IMR-90 (cell line): ENCODE measurements around the gene LMNB1. TPM values are rescaled to one million over a fixed set of nuclear protein-coding genes. Genes with fewer than 3 reads are reported as not detected.

Experiments used
- ATAC-seq: fragments of 200-7000 bp; cut with Tn5 transposase; 2 replicates; pipeline ENCODE4 v1.9.1; 2020; ENCODE audit warnings: low read depth, mild to moderate bottlenecking, moderate library complexity
- BruUV-seq: library from RNA; stranded (reverse); fragments of 400-500 nt; replicated peaks from 2 replicates; lab custom pipeline; 2021; lab: Mats Ljungman, UMichigan
- CTCF ChIA-PET: fragments of 300-600 bp; formaldehyde crosslinking; extraction: SDS; loops from one replicate; lab custom pipeline; 2021; ENCODE audit warnings: antibody characterized with exemption; lab: Yijun Ruan, JAX
- POLR2A ChIA-PET: fragments of 300-600 bp; sonication (Branson Sonifier 250); formaldehyde crosslinking; loops from one replicate; lab custom pipeline; 2022; ENCODE audit warnings: antibody characterized with exemption; ENCODE audit not compliant: unreplicated experiment; lab: Charles Lee
- DNase-seq: peaks from one replicate; pipeline ENCODE4 v3.0.0; 2013
- H2AFZ ChIP-seq: replicated peaks from 2 replicates; pipeline ENCODE3; 2013; ENCODE audit warnings: low read length, mild to moderate bottlenecking; ENCODE audit not compliant: poor library complexity
- H2AK5ac ChIP-seq: 2 replicates; pipeline ENCODE4 v1.6.1; 2013; ENCODE audit warnings: low read depth, low read length, inconsistent platforms
- H2AK9ac ChIP-seq: replicated peaks from 2 replicates; pipeline ENCODE3; 2013; ENCODE audit warnings: mild to moderate bottlenecking, low read depth, low read length, moderate library complexity; ENCODE audit not compliant: poor library complexity
- H2BK120ac ChIP-seq: 2 replicates; pipeline ENCODE4 v1.6.1; 2013; ENCODE audit warnings: low read depth, low read length, inconsistent platforms
- H2BK15ac ChIP-seq: 3 replicates; pipeline ENCODE4 v1.6.1; 2013; ENCODE audit warnings: low read depth, low read length, inconsistent platforms
- H2BK20ac ChIP-seq: 2 replicates; pipeline ENCODE4 v1.6.1; 2013; ENCODE audit warnings: low read depth, mild to moderate bottlenecking, inconsistent platforms, low read length, moderate library complexity
- H2BK5ac ChIP-seq: 2 replicates; pipeline ENCODE4 v1.6.1; 2013; ENCODE audit warnings: mild to moderate bottlenecking, low read depth, low read length, inconsistent platforms; ENCODE audit not compliant: poor library complexity, severe bottlenecking
- H3K14ac ChIP-seq: replicated peaks from 2 replicates; pipeline ENCODE4 v1.6.1; 2013; ENCODE audit warnings: low read depth, low read length, inconsistent platforms
- H3K18ac ChIP-seq: 2 replicates; pipeline ENCODE4 v1.6.1; 2013; ENCODE audit warnings: low read depth, low read length, control low read depth
- H3K23ac ChIP-seq: 2 replicates; pipeline ENCODE4 v1.6.1; 2013; ENCODE audit warnings: low read depth, low read length, inconsistent platforms
- H3K27ac ChIP-seq: 2 replicates; pipeline ENCODE4 v1.5.1; 2013; ENCODE audit warnings: mild to moderate bottlenecking, control low read depth, low read length; ENCODE audit not compliant: insufficient read depth
- H3K27me3 ChIP-seq: 2 replicates; pipeline ENCODE4 v1.6.1; 2013; ENCODE audit warnings: low read length; ENCODE audit not compliant: control insufficient read depth, insufficient read depth
- H3K36me3 ChIP-seq: 2 replicates; pipeline ENCODE4 v1.6.1; 2013; ENCODE audit warnings: low read length, mixed read lengths; ENCODE audit not compliant: control insufficient read depth, insufficient read depth
- H3K4ac ChIP-seq: 2 replicates; pipeline ENCODE4 v1.6.1; 2013; ENCODE audit warnings: low read depth, low read length, inconsistent platforms
- H3K4me1 ChIP-seq: 2 replicates; pipeline ENCODE4 v1.6.1; 2013; ENCODE audit warnings: low read length, mixed read lengths; ENCODE audit not compliant: control insufficient read depth, insufficient read depth
- H3K4me2 ChIP-seq: 2 replicates; pipeline ENCODE4 v1.6.1; 2013; ENCODE audit warnings: low read depth, mild to moderate bottlenecking, control low read depth, low read length, moderate library complexity
- H3K4me3 ChIP-seq: 2 replicates; pipeline ENCODE4 v1.5.1; 2013; ENCODE audit warnings: low read depth, mild to moderate bottlenecking, control low read depth, low read length, moderate library complexity; ENCODE audit not compliant: insufficient read depth
- H3K56ac ChIP-seq: 2 replicates; pipeline ENCODE4 v1.6.1; 2013; ENCODE audit warnings: low read length, inconsistent platforms; ENCODE audit not compliant: insufficient read depth; ENCODE audit errors: extremely low read depth
- H3K79me1 ChIP-seq, 2 experiments: 2 replicates each; pipeline ENCODE4 v1.6.1; 2013; ENCODE audit warnings: low read length in 2 of 2, inconsistent platforms in 1 of 2, low read depth in 1 of 2
- H3K9ac ChIP-seq: 2 replicates; pipeline ENCODE4 v1.6.1; 2013; ENCODE audit warnings: low read depth, low read length, control low read depth
- H3K9me1 ChIP-seq: 2 replicates; pipeline ENCODE4 v1.6.1; 2013; ENCODE audit warnings: low read length, inconsistent platforms; ENCODE audit not compliant: insufficient read depth
- H3K9me3 ChIP-seq: 2 replicates; pipeline ENCODE4 v1.6.1; 2013; ENCODE audit warnings: low read length; ENCODE audit not compliant: control insufficient read depth, insufficient read depth
- H4K20me1 ChIP-seq: 2 replicates; pipeline ENCODE4 v1.6.1; 2013; ENCODE audit warnings: low read length, inconsistent platforms; ENCODE audit not compliant: insufficient read depth
- H4K5ac ChIP-seq: 2 replicates; pipeline ENCODE4 v1.6.1; 2013; ENCODE audit warnings: mild to moderate bottlenecking, low read depth, low read length, control low read depth
- H4K8ac ChIP-seq, 2 experiments: 2 replicates each; pipeline ENCODE4 v1.6.1; 2013; ENCODE audit warnings: low read depth in 2 of 2, low read length in 2 of 2, control low read depth in 1 of 2, inconsistent platforms in 1 of 2
- H4K91ac ChIP-seq: 2 replicates; pipeline ENCODE4 v1.6.1; 2013; ENCODE audit warnings: low read depth, low read length, inconsistent platforms; ENCODE audit not compliant: insufficient read depth
- BHLHE40 ChIP-seq: fragments of 150-350 bp; IDR thresholded peaks from 2 replicates; pipeline ENCODE4 v1.6.1; 2016; ENCODE audit warnings: mild to moderate bottlenecking, low read depth, low read length
- CHD1 ChIP-seq: IDR thresholded peaks from 2 replicates; pipeline ENCODE4 v1.6.1; 2012; ENCODE audit warnings: low read depth, low read length, improper control_type of control experiment
- POLR2A ChIP-seq: IDR thresholded peaks from 2 replicates; pipeline ENCODE4 v1.6.1; 2012; ENCODE audit warnings: mild to moderate bottlenecking, low read depth, low read length
- SMC3 ChIP-seq: fragments of 150-350 bp; IDR thresholded peaks from 2 replicates; pipeline ENCODE4 v1.6.1; 2016; ENCODE audit warnings: low read depth, mild to moderate bottlenecking, antibody characterized with exemption, low read length, moderate library complexity
- WGBS, 2 experiments: methylation state at CpG; one replicate each; pipeline versions ENCODE4 v1.1.5 to v1.1.7; 2013; ENCODE audit warnings: missing lambda C conversion rate in 2 of 2; ENCODE audit not compliant: insufficient read length in 1 of 2; ENCODE audit errors: extremely low coverage in 2 of 2; 5-methylcytosine and 5-hydroxymethylcytosine counted together
- dilution Hi-C: fragments of 300-500 bp; cut with HindIII; formaldehyde crosslinking; loops from one replicate; pipeline ENCODE4 v1.14.3; 2018; ENCODE audit warnings: low sequenced_read_pairs; ENCODE audit not compliant: unreplicated experiment
- in situ Hi-C: fragments of 300-500 bp; cut with MboI; formaldehyde crosslinking; loops from 3 replicates; pipeline ENCODE4 v1.14.3; 2019; ENCODE audit warnings: low sequenced_read_pairs, inconsistent platforms, mixed read lengths
- intact Hi-C: fragments of 100-400 bp; cut with micrococcal nuclease; formaldehyde crosslinking; loops from 2 replicates; pipeline ENCODE4 v1.10.0; 2022
- polyA plus RNA-seq, 3 experiments: library from polyadenylated mRNA; depleted of rRNA; stranded (reverse); fragments of >200 nt; gene quantifications; 2 replicates each; pipeline ENCODE4 v1.2.3, GENCODE V29; 2012; ENCODE audit warnings: low replicate concordance in 1 of 3
- total RNA-seq: library from RNA; depleted of rRNA; stranded (reverse); fragments of >200 nt; gene quantifications from 2 replicates; pipeline ENCODE4 v1.2.3, GENCODE V29; 2012
- TF ChIP-seq, protein P1 (sequence below): fragments of 150-350 bp; IDR thresholded peaks from 2 replicates; pipeline ENCODE4 v1.6.1; 2016; ENCODE audit warnings: low read depth, mild to moderate bottlenecking, low read length, moderate library complexity, borderline replicate concordance
- TF ChIP-seq, protein P2 (sequence below): conservative IDR thresholded peaks from 2 replicates; pipeline ENCODE4 v1.5.1; 2012; ENCODE audit warnings: mild to moderate bottlenecking, low read depth, low read length, improper control_type of control experiment

LMNB1 gene
- total and polyA plus RNA-seq, 2 of the 4 experiments (the other 2 are of a cell fraction), result 36.0 to 53.6 TPM

DNA sequence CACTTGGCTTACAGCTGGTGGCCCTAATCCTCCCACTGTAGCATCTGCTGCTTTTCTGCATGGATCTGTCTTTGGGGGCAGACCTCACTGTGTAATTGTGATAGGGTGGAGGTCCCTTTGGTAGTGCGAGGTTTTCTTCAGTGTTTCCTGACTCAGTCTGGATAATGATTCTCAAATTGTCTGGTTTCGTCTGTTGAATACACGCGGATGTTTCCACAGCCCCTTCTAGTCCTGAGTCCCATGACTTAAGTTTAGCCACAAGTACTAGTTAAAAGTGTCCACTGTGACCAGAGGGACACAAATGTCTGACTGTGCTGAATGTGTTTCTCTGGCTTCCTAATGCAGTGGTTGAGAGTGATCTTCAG, 70.5 kb downstream of the LMNB1 start:
- Histone ChIP-seq H3K27me3 (no peaks in the 10 kb centered on the region), H2BK5ac (no peak overlapping the region), H3K4ac (no peak overlapping the region), H3K9me3 (no peaks in the 10 kb centered on the region), H2AK9ac (no peak overlapping the region), H4K91ac (no peak overlapping the region), H3K14ac (no peak overlapping the region), H3K18ac (no peak overlapping the region), H2BK15ac (no peak overlapping the region), H3K36me3 (no peaks in the 10 kb centered on the region), H4K8ac (no peak overlapping the region), H3K56ac (no peak overlapping the region), H2BK120ac (no peak overlapping the region), H3K79me1 (no peaks in the 10 kb centered on the region), H2AK5ac (no peak overlapping the region), H3K9me1 (no peaks in the 10 kb centered on the region; the same call in 1 of the 2 replicates), H3K23ac (peak overlapping the region; percentile 51; the same call in 1 of the 2 replicates), H4K20me1 (no peaks in the 10 kb centered on the region), H2BK20ac (no peak overlapping the region), H3K4me2 (no peak overlapping the region), H4K5ac (no peak overlapping the region), H2AFZ (no peak overlapping the region), H3K27ac (no peak overlapping the region), H3K9ac (no peak overlapping the region), H3K4me3 (no peak overlapping the region), H3K4me1 (peaks cover 2% of the 10 kb centered on the region; the same call in 1 of the 2 replicates)
- TF ChIP-seq, protein P1, sequence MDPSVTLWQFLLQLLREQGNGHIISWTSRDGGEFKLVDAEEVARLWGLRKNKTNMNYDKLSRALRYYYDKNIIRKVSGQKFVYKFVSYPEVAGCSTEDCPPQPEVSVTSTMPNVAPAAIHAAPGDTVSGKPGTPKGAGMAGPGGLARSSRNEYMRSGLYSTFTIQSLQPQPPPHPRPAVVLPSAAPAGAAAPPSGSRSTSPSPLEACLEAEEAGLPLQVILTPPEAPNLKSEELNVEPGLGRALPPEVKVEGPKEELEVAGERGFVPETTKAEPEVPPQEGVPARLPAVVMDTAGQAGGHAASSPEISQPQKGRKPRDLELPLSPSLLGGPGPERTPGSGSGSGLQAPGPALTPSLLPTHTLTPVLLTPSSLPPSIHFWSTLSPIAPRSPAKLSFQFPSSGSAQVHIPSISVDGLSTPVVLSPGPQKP, result no peak
- TF ChIP-seq BHLHE40, result no peak
- no peak for TF ChIP-seq CHD1
- TF ChIP-seq SMC3, result no peak
- TF ChIP-seq, protein P2, sequence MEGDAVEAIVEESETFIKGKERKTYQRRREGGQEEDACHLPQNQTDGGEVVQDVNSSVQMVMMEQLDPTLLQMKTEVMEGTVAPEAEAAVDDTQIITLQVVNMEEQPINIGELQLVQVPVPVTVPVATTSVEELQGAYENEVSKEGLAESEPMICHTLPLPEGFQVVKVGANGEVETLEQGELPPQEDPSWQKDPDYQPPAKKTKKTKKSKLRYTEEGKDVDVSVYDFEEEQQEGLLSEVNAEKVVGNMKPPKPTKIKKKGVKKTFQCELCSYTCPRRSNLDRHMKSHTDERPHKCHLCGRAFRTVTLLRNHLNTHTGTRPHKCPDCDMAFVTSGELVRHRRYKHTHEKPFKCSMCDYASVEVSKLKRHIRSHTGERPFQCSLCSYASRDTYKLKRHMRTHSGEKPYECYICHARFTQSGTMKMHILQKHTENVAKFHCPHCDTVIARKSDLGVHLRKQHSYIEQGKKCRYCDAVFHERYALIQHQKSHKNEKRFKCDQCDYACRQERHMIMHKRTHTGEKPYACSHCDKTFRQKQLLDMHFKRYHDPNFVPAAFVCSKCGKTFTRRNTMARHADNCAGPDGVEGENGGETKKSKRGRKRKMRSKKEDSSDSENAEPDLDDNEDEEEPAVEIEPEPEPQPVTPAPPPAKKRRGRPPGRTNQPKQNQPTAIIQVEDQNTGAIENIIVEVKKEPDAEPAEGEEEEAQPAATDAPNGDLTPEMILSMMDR, result no peak
- TF ChIP-seq POLR2A, result no peak
- POLR2A ChIA-PET, result no interaction called here
- dilution Hi-C loops (no loop called here), intact Hi-C loops (loop anchor here (5.0 kb wide), 2 partner anchors 185 to 380 kb away; partner anchors contain the start of gene MARCHF3), in situ Hi-C loops (no loop called here)
- 100% methylated on average over 1 of the region's 4 CpGs; no CpG with 5 or more reads in 1 of the 2 experiments for WGBS, 2 experiments
- DNase-seq (no peak), ATAC-seq (no peak)
- CTCF ChIA-PET, result no interaction called here
- BruUV-seq, result no TSS peak
